Occipital lobe (tissue), 2 donors: Measurements from ENCODE around the gene DEPDC1. TPM values are rescaled to one million over a fixed set of nuclear protein-coding genes. Genes with fewer than 3 reads are reported as not detected.

Experiments
- small RNA-seq: library from RNA; depleted of rRNA; stranded (forward); fragments of <200 nt; gene quantifications from one replicate; pipeline ENCODE3, GENCODE V24; 2014
- total RNA-seq: library from RNA; depleted of rRNA; stranded (reverse); fragments of >200 nt; gene quantifications from one replicate; pipeline ENCODE4 v1.2.3, GENCODE V29; 2014

DEPDC1 gene
- total RNA-seq, 1 donor from 2014 or later = 4.2 TPM

Small RNA genes lying within 50 kb of the gene (small RNA-seq; reads per million reads assigned to genes)
- gene TXNP2 = not detected

Other genes starting within 250 kb of the DEPDC1 start
- 0.16 TPM for gene RPE65, start 47.1 kb downstream of the DEPDC1 start, total RNA-seq